ENCODE data around the gene SUPT6H. TPM values are rescaled to one million over a fixed set of nuclear protein-coding genes. Genes with fewer than 3 reads are reported as not detected.
"Not testable (repeated sequence)": the region's sequence is repeated elsewhere in the genome, so short reads cannot be mapped to it uniquely, and the experiment has no call there.

SUPT6H gene
- total RNA-seq, 1 donor from 2014 or later, result 96.9 TPM

DNA sequence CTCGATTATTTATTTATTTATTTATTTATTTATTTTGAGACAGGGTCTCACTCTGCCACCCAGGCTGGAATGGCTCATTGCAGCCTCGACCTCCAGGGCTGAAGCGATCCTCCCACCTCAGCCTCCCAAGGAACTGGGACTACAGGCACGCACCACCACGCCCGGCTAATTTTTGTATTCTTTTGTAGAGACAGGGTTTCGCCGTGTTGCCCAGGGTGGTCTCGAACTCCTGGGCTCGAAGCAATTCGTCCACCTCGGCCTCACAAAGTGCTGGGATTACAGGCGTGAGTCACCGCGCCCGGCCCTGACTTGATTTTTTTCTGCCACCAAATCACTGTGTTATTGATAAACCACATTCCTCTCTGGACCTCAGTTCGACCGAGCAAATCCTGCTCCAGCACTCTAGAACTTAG, 57.0 kb downstream of the SUPT6H start:
- DNase-seq (ENCODE audit: low spot score), result no peak

DNA sequence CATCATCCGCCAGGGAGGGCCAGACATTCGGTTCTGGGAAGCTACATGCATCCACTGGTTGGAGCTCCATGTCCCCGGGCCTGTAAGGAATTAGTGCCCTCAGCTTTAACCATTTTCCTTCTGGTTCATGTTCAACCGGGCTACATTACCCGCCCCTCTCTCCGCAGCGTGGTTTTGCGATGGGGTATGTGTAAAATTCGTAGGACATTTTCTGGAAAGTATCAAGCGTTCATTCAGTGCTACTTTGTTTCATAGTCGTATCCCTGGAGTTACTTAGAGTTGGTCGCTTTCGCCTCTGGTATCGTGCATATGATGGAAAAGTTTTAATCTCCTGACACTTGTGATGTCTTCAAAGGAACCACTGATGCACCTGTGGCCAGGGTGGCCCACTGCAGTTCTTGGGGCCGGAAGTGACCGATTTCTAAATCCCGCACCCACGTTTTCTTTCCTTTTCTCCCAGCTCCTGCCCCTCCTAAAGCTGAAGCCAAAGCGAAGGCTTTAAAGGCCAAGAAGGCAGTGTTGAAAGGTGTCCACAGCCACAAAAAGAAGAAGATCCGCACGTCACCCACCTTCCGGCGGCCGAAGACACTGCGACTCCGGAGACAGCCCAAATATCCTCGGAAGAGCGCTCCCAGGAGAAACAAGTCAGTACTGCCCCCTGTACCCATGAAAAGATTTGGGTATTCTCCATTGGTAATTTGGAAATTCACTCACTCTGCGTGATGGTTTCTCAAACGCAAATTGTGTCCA, 58.4 kb downstream of the SUPT6H start:
- no peak for DNase-seq (ENCODE audit: low spot score)

GRCh38 chr17:28720997-28721329, 59.0 kb downstream of the SUPT6H start:
- DNase-seq (ENCODE audit: low spot score), result not testable (repeated sequence)

GRCh38 chr17:28722417-28723158, 60.6 kb downstream of the SUPT6H start:
- no peak for DNase-seq (ENCODE audit: low spot score)

DNA sequence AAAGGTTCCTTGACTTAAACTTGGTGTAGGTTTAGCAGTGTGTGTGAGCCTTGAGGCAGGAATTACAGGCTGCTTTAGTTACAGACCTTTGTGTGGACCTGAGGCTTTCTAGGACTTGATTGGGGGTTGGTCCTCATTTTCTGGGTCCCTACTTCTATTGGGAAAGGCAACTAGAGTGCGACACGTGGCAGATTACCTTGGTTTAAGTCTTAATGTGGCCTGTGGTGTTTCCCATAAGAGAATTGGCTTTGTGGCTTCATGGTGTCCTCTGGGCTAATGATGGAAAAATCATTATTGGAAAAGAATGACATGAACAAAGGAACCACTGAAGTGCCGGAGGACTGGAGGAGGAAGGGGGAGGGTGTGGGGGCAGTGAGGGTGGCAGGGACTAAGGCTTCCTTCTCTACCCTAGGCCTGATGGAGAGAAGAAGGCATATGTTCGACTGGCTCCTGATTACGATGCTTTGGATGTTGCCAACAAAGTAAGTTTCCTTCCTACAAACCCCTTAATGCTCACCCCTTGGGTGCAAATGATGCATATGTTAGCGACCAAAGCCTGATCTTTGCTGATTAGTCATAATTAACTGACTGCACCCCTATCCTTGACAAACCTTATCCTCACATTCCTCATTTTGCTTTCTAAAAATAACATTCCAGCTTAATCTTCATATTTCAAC, 61.3 kb downstream of the SUPT6H start:
- DNase-seq (ENCODE audit: low spot score), result no peak

DNA sequence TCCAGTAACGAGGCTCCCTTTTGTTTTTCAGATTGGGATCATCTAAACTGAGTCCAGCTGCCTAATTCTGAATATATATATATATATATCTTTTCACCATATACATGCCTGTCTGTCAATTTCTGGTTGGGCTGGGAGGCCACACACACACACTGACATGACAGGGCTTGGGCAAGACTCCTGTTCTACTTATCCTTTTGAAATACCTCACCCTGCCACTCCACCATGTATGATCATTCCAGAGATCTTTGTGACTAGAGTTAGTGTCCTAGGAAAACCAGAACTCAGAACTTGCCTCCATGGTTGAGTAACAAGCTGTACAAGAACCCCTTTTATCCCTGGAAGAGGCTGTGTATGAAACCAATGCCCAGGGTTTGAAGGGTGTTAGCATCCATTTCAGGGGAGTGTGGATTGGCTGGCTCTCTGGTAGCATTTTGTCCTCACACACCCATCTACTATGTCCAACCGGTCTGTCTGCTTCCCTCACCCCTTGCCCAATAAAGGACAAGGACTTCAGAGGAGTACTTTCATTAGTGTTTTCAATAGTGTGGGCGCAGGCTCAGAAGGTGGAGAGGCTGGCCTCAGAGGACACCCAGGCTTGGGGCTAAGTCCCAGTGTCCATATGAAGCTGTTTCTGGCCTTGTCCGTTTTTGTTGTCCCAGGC, 62.0 kb downstream of the SUPT6H start:
- DNase-seq (ENCODE audit: low spot score), result not testable (repeated sequence)

- DNase-seq (ENCODE audit: low spot score), result no peak
These were observed 62.6 kb downstream of the SUPT6H start for GRCh38 chr17:28724500-28725165.

- no peak for DNase-seq (ENCODE audit: low spot score)
These were observed 63.2 kb downstream of the SUPT6H start for GRCh38 chr17:28725166-28725659.

- peak; percentile 72 for DNase-seq (ENCODE audit: low spot score)
These were observed 63.7 kb downstream of the SUPT6H start for GRCh38 chr17:28725660-28726225.

- DNase-seq (ENCODE audit: low spot score), result peak; percentile 82
These were observed 64.2 kb downstream of the SUPT6H start, which contains the start of gene TLCD1 for GRCh38 chr17:28726226-28726626. Gene TLCD1, minus strand, starts transcription at chr17:28726233. Its CDS starts 136 bp downstream, at chr17:28726097.

GRCh38 chr17:28726627-28727491, 64.9 kb downstream of the SUPT6H start:
- DNase-seq (ENCODE audit: low spot score), result peak; percentile 97

- DNase-seq (ENCODE audit: low spot score), result peak; percentile 98
These were observed 66.6 kb downstream of the SUPT6H start, which contains the start of gene NEK8 for GRCh38 chr17:28728364-28729200. Gene NEK8, plus strand, starts transcription at chr17:28728788. Its CDS starts 26 bp downstream, at chr17:28728814.

GRCh38 chr17:28729950-28730330, 67.9 kb downstream of the SUPT6H start:
- no peak for DNase-seq (ENCODE audit: low spot score)

DNA sequence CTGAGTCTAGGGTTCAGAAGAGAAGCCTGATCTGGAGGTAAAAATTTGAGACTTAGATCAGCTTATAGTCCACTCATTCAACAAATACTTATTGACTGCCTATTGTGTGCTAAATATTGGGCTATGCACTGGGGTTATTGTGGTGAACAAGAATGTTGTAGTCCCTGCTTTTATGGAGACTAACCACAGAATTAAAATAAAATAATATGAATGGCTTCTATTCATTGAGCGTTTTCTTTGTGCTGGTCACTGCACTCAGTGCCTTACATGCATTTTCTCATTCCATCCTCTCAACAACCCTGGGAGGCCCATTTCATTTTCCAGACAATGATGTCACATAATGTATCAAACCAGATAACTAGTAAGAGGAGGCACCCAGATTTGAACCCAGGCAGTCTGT, 71.3 kb downstream of the SUPT6H start:
- DNase-seq (ENCODE audit: low spot score), result no peak

DNA sequence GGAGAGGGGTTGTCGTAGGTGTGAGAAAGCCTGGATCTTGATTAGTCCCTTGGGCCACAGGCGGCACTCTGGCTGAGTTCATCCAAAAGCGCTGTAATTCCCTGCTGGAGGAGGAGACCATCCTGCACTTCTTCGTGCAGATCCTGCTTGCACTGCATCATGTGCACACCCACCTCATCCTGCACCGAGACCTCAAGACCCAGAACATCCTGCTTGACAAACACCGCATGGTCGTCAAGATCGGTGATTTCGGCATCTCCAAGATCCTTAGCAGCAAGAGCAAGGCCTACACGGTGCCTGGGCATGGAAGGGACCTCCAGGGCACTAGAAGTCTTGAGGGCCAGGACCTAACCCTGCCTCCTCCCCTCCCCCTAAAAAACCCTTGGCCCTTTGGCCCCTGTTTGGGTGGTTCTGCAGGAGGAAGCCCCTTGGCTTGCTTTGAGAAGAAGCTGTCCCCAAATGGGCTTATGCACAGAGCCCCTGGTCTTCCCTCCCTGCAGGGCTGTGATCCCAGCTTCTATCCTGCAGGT, 72.8 kb downstream of the SUPT6H start:
- DNase-seq (ENCODE audit: low spot score), result no peak

DNA sequence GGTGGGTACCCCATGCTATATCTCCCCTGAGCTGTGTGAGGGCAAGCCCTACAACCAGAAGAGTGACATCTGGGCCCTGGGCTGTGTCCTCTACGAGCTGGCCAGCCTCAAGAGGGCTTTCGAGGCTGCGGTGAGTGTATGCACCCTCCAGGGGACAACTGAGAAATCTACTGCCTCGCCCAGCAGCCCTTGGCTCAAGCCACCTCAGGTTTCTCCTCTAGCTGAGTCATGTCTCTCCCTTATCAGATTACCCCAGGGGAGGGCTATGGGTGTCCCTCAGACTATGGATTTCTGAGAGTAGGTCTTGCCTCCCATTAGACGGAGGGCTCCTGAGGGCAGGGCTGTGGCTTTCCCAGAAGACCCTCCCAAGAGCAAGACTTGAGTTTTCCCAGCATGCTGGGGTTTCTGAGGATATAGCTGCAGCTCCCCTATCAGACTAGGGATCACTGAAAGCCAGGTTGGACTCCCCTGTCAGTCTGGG, 73.3 kb downstream of the SUPT6H start:
- no peak for DNase-seq (ENCODE audit: low spot score)

DNA sequence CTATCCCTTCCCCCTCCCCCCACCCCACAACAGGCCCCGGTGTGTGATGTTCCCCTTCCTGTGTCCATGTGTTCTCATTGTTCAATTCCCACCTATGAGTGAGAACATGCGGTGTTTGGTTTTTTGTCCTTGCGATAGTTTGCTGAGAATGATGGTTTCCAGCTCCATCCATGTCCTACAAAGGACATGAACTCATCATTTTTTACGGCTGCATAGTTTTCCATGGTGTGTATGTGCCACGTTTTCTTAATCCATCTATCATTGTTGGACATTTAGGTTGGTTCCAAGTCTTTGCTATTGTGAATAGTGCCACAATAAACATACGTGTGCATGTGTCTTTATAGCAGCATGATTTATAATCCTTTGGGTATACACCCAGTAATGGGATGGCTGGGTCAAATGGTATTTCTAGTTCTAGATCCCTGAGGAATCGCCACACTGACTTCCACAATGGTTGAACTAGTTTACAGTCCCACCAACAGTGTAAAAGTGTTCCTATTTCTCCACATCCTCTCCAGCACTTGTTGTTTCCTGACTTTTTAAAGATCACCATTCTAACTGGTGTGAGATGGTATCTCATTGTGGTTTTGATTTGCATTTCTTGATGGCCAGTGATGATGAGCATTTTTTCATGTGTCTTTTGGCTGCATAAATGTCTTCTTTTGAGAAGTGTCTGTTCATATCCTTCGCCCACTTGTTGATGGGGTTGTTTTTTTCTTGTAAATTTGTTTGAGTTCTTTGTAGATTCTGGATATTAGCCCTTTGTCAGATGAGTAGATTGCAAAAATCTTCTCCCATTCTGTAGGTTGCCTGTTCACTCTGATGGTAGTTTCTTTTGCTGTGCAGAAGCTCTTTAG, 74.1 kb downstream of the SUPT6H start:
- not testable (repeated sequence) for DNase-seq (ENCODE audit: low spot score)

DNA sequence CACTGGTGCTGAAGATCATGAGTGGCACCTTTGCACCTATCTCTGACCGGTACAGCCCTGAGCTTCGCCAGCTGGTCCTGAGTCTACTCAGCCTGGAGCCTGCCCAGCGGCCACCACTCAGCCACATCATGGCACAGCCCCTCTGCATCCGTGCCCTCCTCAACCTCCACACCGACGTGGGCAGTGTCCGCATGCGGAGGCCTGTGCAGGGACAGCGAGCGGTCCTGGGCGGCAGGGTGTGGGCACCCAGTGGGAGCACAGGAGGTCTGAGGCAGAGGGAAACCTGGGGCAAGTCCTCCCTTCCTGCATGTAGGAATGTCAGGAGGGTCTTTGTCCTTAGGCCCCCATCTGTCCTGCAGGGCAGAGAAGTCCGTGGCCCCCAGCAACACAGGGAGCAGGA, 75.3 kb downstream of the SUPT6H start:
- no peak for DNase-seq (ENCODE audit: low spot score)

Measured in ureter (tissue), 1 donor.